ENCODE results near the gene SIGLEC5.
"Not testable (repeated sequence)": the region's sequence is repeated elsewhere in the genome, so short reads cannot be mapped to it uniquely, and the experiment has no call there.

The SIGLEC5 gene

GRCh38 chr19:51630315-51630714, at the start of gene SIGLEC5:
TSS of gene SIGLEC5 (minus strand) at chr19:51630401. CDS start at chr19:51630335, 66 bp downstream.
- not testable (repeated sequence) for DNase-seq (ENCODE audit: low spot score in 2 of 2); H3K9me3 Mint-ChIP-seq; H3K27me3 Mint-ChIP-seq
- Mint-ChIP-seq H3K36me3 (peaks cover 20% of the 10 kb centered on the region), H3K27ac (peak within 1 kb of the TSS; percentile 95), H3K4me3 (peak within 1 kb of the TSS; percentile 89), H3K4me1 (peaks cover 34% of the 10 kb centered on the region)
- ATAC-seq (ENCODE audit: low read depth) = peak; percentile 96

DNA sequence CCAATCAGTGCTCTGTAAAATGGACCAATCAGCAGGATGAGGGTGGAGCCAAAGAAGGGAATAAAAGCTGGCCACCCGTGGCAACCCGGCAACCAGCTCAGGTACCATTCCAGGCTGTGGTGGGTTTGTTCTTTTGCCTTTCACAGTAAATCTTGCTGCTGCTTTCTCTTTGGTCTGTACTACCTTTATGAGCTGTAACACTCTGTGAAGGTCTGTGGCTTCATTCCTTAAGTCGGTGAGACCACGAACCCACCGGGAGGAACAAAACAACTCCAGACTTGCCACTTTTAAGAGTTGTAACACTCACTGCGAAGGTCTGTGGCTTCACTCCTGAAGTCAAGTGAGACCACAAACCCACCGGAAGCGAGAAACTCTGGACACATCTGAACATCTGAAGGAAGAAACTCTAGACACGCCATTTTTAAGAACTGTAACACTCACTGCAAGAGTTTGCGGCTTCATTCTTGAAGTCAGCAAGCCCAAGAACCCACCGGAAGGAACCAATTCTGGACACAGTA, 46.4 kb upstream of the SIGLEC5 start:
- H3K4me3 Mint-ChIP-seq = no peak overlapping the region
- H3K9me3 Mint-ChIP-seq = no peaks in the 10 kb centered on the region
- H3K27ac Mint-ChIP-seq = no peak overlapping the region
- DNase-seq (ENCODE audit: low spot score in 2 of 2) (no peak), ATAC-seq (ENCODE audit: low read depth) (no peak)
- H3K27me3 Mint-ChIP-seq = peaks cover 20% of the 10 kb centered on the region
- H3K36me3 Mint-ChIP-seq = no peaks in the 10 kb centered on the region
- no peaks in the 10 kb centered on the region for H3K4me1 Mint-ChIP-seq

DNA sequence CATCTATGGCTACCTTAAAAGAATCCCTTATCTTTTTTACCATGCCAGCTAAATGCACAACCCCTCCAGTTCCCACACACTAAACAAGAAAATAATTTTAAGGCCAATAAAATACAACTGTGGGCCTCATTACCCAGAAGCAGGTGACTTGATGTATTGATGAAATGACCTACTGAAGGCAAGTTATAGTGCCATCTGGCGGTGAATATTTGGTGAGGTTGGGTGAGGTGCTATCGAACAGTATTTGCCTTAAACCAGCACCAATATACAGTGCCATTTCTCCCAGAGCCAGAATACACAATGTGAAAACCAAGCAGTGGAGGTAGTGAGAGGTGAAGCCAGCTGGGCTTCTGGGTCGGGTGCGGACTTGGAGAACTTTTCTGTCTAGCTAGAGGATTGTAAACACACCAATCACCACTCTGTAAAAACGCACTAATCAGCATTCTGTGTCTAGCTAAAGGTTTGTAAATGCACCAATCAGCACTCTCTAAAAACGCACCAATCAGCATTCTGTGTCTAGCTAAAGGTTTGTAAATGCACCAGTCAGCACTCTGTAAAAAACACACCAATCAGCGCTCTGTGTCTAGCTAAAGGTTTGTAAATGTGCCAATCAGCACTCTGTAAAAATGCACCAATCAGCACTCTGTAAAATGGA, 45.8 kb upstream of the SIGLEC5 start:
- H3K27ac Mint-ChIP-seq; DNase-seq (ENCODE audit: low spot score in 2 of 2); H3K4me3 Mint-ChIP-seq; H3K4me1 Mint-ChIP-seq; H3K9me3 Mint-ChIP-seq; H3K36me3 Mint-ChIP-seq: not testable (repeated sequence)
- peaks cover 20% of the 10 kb centered on the region for H3K27me3 Mint-ChIP-seq
- peak; percentile 66 for ATAC-seq (ENCODE audit: low read depth)

DNA sequence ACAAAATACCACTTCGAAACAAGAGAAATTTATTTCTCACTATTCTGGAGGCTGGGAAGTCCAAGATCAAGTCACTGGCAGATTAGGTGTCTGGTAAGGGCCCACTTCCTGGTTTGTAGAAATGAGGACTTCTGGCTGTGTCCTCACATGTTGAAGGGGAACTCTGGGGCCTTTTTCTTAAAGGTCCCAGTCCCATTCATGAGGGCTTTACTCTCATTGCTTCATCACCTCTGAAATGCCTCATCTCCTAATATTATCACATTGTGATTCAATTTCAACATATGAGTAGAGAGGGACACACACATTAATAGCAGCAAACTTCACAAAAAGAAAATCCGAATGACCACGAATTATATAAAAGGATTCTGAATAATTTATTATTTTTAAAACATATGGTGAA, 38.0 kb upstream of the SIGLEC5 start:
- H3K4me3 Mint-ChIP-seq = no peak overlapping the region
- H3K9me3 Mint-ChIP-seq = no peaks in the 10 kb centered on the region
- no peak overlapping the region for H3K27ac Mint-ChIP-seq
- no peaks in the 10 kb centered on the region for H3K4me1 Mint-ChIP-seq
- H3K36me3 Mint-ChIP-seq = no peaks in the 10 kb centered on the region
- DNase-seq (ENCODE audit: low spot score in 2 of 2) = no peak
- no peak for ATAC-seq (ENCODE audit: low read depth)
- peaks cover 19% of the 10 kb centered on the region for H3K27me3 Mint-ChIP-seq

GRCh38 chr19:51664997-51665396, 34.8 kb upstream of the SIGLEC5 start:
- Mint-ChIP-seq H3K4me1 (peaks cover 3% of the 10 kb centered on the region), H3K4me3 (no peak overlapping the region), H3K36me3 (no peaks in the 10 kb centered on the region), H3K27me3 (peaks cover 26% of the 10 kb centered on the region), H3K27ac (no peak overlapping the region), H3K9me3 (no peaks in the 10 kb centered on the region)
- ATAC-seq (ENCODE audit: low read depth) (no peak), DNase-seq (ENCODE audit: low spot score in 2 of 2) (no peak)

GRCh38 chr19:51664131-51664530, 33.9 kb upstream of the SIGLEC5 start:
- H3K4me1 Mint-ChIP-seq = peaks cover 3% of the 10 kb centered on the region
- H3K4me3 Mint-ChIP-seq = no peak overlapping the region
- H3K9me3 Mint-ChIP-seq = no peaks in the 10 kb centered on the region
- peaks cover 26% of the 10 kb centered on the region for H3K27me3 Mint-ChIP-seq
- no peaks in the 10 kb centered on the region for H3K36me3 Mint-ChIP-seq
- DNase-seq (ENCODE audit: low spot score in 2 of 2) (no peak), ATAC-seq (ENCODE audit: low read depth) (no peak)
- no peak overlapping the region for H3K27ac Mint-ChIP-seq

DNA sequence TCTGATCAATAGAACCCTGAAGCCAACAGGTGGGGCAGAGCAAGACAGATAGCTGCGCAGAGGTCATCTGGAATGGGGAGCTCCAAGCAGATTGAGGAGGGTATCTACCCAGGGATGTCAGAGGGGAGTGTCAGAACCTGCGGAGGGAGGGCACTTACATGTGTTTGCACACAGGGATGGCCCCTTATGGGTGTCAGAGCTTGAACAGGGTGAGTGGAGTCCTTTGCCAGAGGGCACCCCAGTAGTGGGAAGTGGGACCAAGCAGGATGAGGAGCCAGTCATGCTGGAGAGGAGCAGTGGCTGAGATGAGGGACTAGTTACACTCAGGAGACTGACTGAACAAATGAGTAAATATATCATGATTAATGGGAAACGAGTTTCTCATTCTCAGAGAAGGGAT, 33.4 kb upstream of the SIGLEC5 start:
- DNase-seq (ENCODE audit: low spot score in 2 of 2) (no peak), ATAC-seq (ENCODE audit: low read depth) (no peak)
- H3K27me3 Mint-ChIP-seq = peaks cover 26% of the 10 kb centered on the region
- H3K27ac Mint-ChIP-seq = no peak overlapping the region
- H3K4me1 Mint-ChIP-seq = peaks cover 3% of the 10 kb centered on the region
- H3K4me3 Mint-ChIP-seq = no peak overlapping the region
- no peaks in the 10 kb centered on the region for H3K36me3 Mint-ChIP-seq
- no peaks in the 10 kb centered on the region for H3K9me3 Mint-ChIP-seq

DNA sequence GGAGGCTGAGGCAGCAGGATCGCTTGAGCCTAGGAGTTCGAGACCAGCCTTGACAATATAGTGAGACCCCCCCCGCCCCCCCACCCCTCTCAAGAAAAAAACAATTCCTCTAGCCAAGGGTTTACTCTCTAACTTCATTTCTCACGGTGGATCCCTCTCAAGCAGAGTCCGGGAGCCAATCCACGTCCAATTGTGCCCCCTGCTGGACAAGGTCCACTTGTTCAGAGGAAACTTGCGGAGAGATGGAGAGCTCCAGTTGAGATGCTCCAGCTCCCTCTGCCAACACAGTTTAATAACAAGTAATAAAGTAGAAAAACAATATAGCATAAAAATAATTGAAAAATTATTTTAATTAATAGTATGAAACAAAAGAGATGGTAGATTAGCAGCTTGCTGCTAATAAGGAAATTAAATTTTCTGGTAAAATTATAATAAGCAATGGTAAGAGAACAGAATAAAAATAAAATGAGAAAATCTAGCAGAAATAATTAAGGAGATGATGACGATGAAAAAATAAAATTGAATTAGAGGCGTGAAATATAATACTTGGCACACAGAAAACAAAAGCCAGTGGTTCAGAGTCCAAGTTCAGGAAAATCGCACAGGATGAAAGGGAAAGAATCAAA, 30.9 kb upstream of the SIGLEC5 start:
- DNase-seq (ENCODE audit: low spot score in 2 of 2) (peak; percentile 77 to 79), ATAC-seq (ENCODE audit: low read depth) (peak; percentile 83)
- Mint-ChIP-seq H3K9me3 (no peaks in the 10 kb centered on the region), H3K36me3 (no peaks in the 10 kb centered on the region), H3K27ac (no peak overlapping the region), H3K4me1 (peaks cover 11% of the 10 kb centered on the region), H3K4me3 (no peak overlapping the region), H3K27me3 (peaks cover 19% of the 10 kb centered on the region)

DNA sequence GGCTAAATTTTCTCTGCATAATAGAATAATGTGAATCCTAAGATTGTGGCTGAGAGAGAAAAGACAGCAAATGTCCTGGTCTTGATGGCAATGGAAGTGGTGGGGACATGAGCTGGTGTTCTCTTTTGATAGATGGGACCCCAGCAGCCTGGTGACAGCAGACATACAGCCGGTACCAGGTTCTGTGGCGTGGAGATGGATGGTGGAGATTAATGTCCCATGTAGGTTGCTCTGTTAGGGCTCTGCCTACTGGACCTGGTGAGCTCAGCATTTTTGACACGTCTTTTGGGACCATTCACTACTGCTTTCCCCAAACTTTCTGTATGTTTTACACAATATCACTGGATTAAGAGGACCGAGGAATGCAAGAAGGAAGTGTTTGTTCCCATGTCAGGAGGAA, 24.6 kb upstream of the SIGLEC5 start:
- Mint-ChIP-seq H3K9me3 (peaks cover 2% of the 10 kb centered on the region), H3K27ac (no peak overlapping the region), H3K36me3 (no peaks in the 10 kb centered on the region), H3K4me1 (peaks cover 41% of the 10 kb centered on the region), H3K4me3 (no peak overlapping the region), H3K27me3 (no peaks in the 10 kb centered on the region)
- DNase-seq (ENCODE audit: low spot score in 2 of 2) = no peak
- ATAC-seq (ENCODE audit: low read depth) = no peak

- Mint-ChIP-seq H3K4me1 (peaks cover 43% of the 10 kb centered on the region), H3K27me3 (no peaks in the 10 kb centered on the region)
- no peak for DNase-seq (ENCODE audit: low spot score in 2 of 2)
Observed at GRCh38 chr19:51653162-51653561, 23.0 kb upstream of the SIGLEC5 start.

GRCh38 chr19:51652266-51652665, 22.1 kb upstream of the SIGLEC5 start:
- H3K4me1 Mint-ChIP-seq = peaks cover 43% of the 10 kb centered on the region

More at GRCh38 chr19:51653162-51653561, 23.0 kb upstream of the SIGLEC5 start:
- Mint-ChIP-seq H3K27ac (no peak overlapping the region), H3K4me3 (no peak overlapping the region), H3K9me3 (peaks cover 2% of the 10 kb centered on the region), H3K36me3 (no peaks in the 10 kb centered on the region)
- ATAC-seq (ENCODE audit: low read depth) = no peak

DNA sequence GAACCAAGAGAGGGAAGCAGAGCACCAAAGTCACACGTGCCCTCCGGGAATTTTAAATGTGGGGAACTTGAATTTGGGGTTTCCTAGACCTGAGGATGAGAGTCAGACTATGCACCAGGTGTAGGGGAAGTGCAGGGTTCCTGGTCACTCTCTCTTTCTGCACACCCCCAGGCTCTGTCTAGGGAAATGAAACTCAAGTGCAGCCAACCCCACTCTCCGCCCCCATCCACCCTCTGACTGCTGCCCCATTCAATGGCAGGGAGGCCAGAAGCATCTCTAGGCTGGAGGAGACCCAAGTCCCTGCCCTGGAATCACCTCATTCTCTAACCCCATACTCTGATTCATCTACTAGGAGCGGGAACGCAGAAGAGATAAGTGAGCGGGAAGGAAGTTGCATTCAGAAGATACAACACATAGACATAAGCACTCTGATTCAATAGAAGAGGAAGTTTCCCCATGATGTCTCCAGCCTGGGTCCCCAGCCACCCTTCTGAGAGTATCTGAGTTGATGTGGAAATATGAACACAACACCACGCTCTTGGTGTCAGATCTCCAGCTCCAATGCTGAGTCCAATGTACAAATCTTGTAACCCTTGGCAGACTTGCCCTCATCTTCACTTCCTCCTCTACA, 21.1 kb upstream of the SIGLEC5 start:
- Mint-ChIP-seq H3K4me1 (peaks cover 41% of the 10 kb centered on the region), H3K36me3 (no peaks in the 10 kb centered on the region), H3K27me3 (no peaks in the 10 kb centered on the region), H3K9me3 (peaks cover 2% of the 10 kb centered on the region), H3K27ac (peak overlapping the region; percentile 82), H3K4me3 (peak overlapping the region; percentile 67)
- DNase-seq (ENCODE audit: low spot score in 2 of 2) (peak; percentile 56 to 58), ATAC-seq (ENCODE audit: low read depth) (peak; percentile 88)

More at GRCh38 chr19:51652266-51652665, 22.1 kb upstream of the SIGLEC5 start:
- Mint-ChIP-seq H3K27ac (peak overlapping the region; percentile 82), H3K27me3 (no peaks in the 10 kb centered on the region), H3K9me3 (peaks cover 2% of the 10 kb centered on the region), H3K36me3 (no peaks in the 10 kb centered on the region), H3K4me3 (no peak overlapping the region)
- ATAC-seq (ENCODE audit: low read depth) (no peak), DNase-seq (ENCODE audit: low spot score in 2 of 2) (no peak)

DNA sequence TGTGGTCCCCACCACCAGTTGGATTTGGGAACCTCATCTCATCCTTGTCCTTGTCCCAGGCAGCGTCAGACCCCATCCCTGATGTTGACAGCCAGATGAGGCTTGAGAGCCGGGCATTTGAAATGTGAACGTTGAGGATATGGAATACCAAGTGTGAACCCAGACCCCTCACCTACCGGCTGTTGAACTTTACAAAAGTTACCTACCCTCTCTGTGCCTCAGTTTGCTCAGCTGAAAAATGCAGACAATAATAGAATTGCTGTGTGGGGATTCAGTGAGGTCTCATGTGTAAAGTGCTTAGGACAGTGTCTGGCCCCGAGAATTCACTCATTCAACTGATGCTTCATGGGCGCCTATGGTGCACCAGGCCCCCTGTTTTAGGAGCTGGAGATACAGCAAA, 17.1 kb upstream of the SIGLEC5 start:
- no peaks in the 10 kb centered on the region for H3K9me3 Mint-ChIP-seq
- H3K27me3 Mint-ChIP-seq = no peaks in the 10 kb centered on the region
- ATAC-seq (ENCODE audit: low read depth) (no peak), DNase-seq (ENCODE audit: low spot score in 2 of 2) (no peak)
- H3K4me1 Mint-ChIP-seq = peaks cover 45% of the 10 kb centered on the region
- peak overlapping the region; percentile 97 for H3K27ac Mint-ChIP-seq
- H3K4me3 Mint-ChIP-seq = no peak overlapping the region
- H3K36me3 Mint-ChIP-seq = peaks cover 13% of the 10 kb centered on the region

- DNase-seq (ENCODE audit: low spot score in 2 of 2); H3K27me3 Mint-ChIP-seq; H3K9me3 Mint-ChIP-seq: not testable (repeated sequence)
- Mint-ChIP-seq H3K4me3 (peak within 1 kb of the TSS; percentile 88), H3K4me1 (peaks cover 41% of the 10 kb centered on the region), H3K36me3 (peaks cover 13% of the 10 kb centered on the region), H3K27ac (peak within 1 kb of the TSS; percentile 97)
- ATAC-seq (ENCODE audit: low read depth) = peak; percentile 41
Observed at GRCh38 chr19:51646730-51647129, 16.5 kb upstream of the SIGLEC5 start, which contains the start of gene SIGLEC14. TSS of gene SIGLEC14 (minus strand) at chr19:51646825. CDS start at chr19:51646759, 66 bp downstream.

All from memory B cell (primary cell).